IMR-90 (cell line): ENCODE results near the gene PDE6B. TPM values are rescaled to one million over a fixed set of nuclear protein-coding genes. Genes with fewer than 3 reads are reported as not detected.

Experiments used
- ATAC-seq: fragments of 200-7000 bp; cut with Tn5 transposase; 2 replicates; pipeline ENCODE4 v1.9.1; 2020; ENCODE audit warnings: low read depth, mild to moderate bottlenecking, moderate library complexity
- BruUV-seq: library from RNA; stranded (reverse); fragments of 400-500 nt; replicated peaks from 2 replicates; lab custom pipeline; 2021; lab: Mats Ljungman, UMichigan
- CTCF ChIA-PET: fragments of 300-600 bp; formaldehyde crosslinking; extraction: SDS; loops from one replicate; lab custom pipeline; 2021; ENCODE audit warnings: antibody characterized with exemption; lab: Yijun Ruan, JAX
- POLR2A ChIA-PET: fragments of 300-600 bp; sonication (Branson Sonifier 250); formaldehyde crosslinking; loops from one replicate; lab custom pipeline; 2022; ENCODE audit warnings: antibody characterized with exemption; ENCODE audit not compliant: unreplicated experiment; lab: Charles Lee
- DNase-seq: peaks from one replicate; pipeline ENCODE4 v3.0.0; 2013
- H2AFZ ChIP-seq: replicated peaks from 2 replicates; pipeline ENCODE3; 2013; ENCODE audit warnings: low read length, mild to moderate bottlenecking; ENCODE audit not compliant: poor library complexity
- H2AK5ac ChIP-seq: 2 replicates; pipeline ENCODE4 v1.6.1; 2013; ENCODE audit warnings: low read depth, low read length, inconsistent platforms
- H2AK9ac ChIP-seq: replicated peaks from 2 replicates; pipeline ENCODE3; 2013; ENCODE audit warnings: mild to moderate bottlenecking, low read depth, low read length, moderate library complexity; ENCODE audit not compliant: poor library complexity
- H2BK120ac ChIP-seq: 2 replicates; pipeline ENCODE4 v1.6.1; 2013; ENCODE audit warnings: low read depth, low read length, inconsistent platforms
- H2BK15ac ChIP-seq: 3 replicates; pipeline ENCODE4 v1.6.1; 2013; ENCODE audit warnings: low read depth, low read length, inconsistent platforms
- H2BK20ac ChIP-seq: 2 replicates; pipeline ENCODE4 v1.6.1; 2013; ENCODE audit warnings: low read depth, mild to moderate bottlenecking, inconsistent platforms, low read length, moderate library complexity
- H2BK5ac ChIP-seq: 2 replicates; pipeline ENCODE4 v1.6.1; 2013; ENCODE audit warnings: mild to moderate bottlenecking, low read depth, low read length, inconsistent platforms; ENCODE audit not compliant: poor library complexity, severe bottlenecking
- H3K14ac ChIP-seq: replicated peaks from 2 replicates; pipeline ENCODE4 v1.6.1; 2013; ENCODE audit warnings: low read depth, low read length, inconsistent platforms
- H3K18ac ChIP-seq: 2 replicates; pipeline ENCODE4 v1.6.1; 2013; ENCODE audit warnings: low read depth, low read length, control low read depth
- H3K23ac ChIP-seq: 2 replicates; pipeline ENCODE4 v1.6.1; 2013; ENCODE audit warnings: low read depth, low read length, inconsistent platforms
- H3K27ac ChIP-seq: 2 replicates; pipeline ENCODE4 v1.5.1; 2013; ENCODE audit warnings: mild to moderate bottlenecking, control low read depth, low read length; ENCODE audit not compliant: insufficient read depth
- H3K27me3 ChIP-seq: 2 replicates; pipeline ENCODE4 v1.6.1; 2013; ENCODE audit warnings: low read length; ENCODE audit not compliant: control insufficient read depth, insufficient read depth
- H3K36me3 ChIP-seq: 2 replicates; pipeline ENCODE4 v1.6.1; 2013; ENCODE audit warnings: low read length, mixed read lengths; ENCODE audit not compliant: control insufficient read depth, insufficient read depth
- H3K4ac ChIP-seq: 2 replicates; pipeline ENCODE4 v1.6.1; 2013; ENCODE audit warnings: low read depth, low read length, inconsistent platforms
- H3K4me1 ChIP-seq: 2 replicates; pipeline ENCODE4 v1.6.1; 2013; ENCODE audit warnings: low read length, mixed read lengths; ENCODE audit not compliant: control insufficient read depth, insufficient read depth
- H3K4me2 ChIP-seq: 2 replicates; pipeline ENCODE4 v1.6.1; 2013; ENCODE audit warnings: low read depth, mild to moderate bottlenecking, control low read depth, low read length, moderate library complexity
- H3K4me3 ChIP-seq: 2 replicates; pipeline ENCODE4 v1.5.1; 2013; ENCODE audit warnings: low read depth, mild to moderate bottlenecking, control low read depth, low read length, moderate library complexity; ENCODE audit not compliant: insufficient read depth
- H3K56ac ChIP-seq: 2 replicates; pipeline ENCODE4 v1.6.1; 2013; ENCODE audit warnings: low read length, inconsistent platforms; ENCODE audit not compliant: insufficient read depth; ENCODE audit errors: extremely low read depth
- H3K79me1 ChIP-seq, 2 experiments: 2 replicates each; pipeline ENCODE4 v1.6.1; 2013; ENCODE audit warnings: low read length in 2 of 2, inconsistent platforms in 1 of 2, low read depth in 1 of 2
- H3K9ac ChIP-seq: 2 replicates; pipeline ENCODE4 v1.6.1; 2013; ENCODE audit warnings: low read depth, low read length, control low read depth
- H3K9me1 ChIP-seq: 2 replicates; pipeline ENCODE4 v1.6.1; 2013; ENCODE audit warnings: low read length, inconsistent platforms; ENCODE audit not compliant: insufficient read depth
- H3K9me3 ChIP-seq: 2 replicates; pipeline ENCODE4 v1.6.1; 2013; ENCODE audit warnings: low read length; ENCODE audit not compliant: control insufficient read depth, insufficient read depth
- H4K20me1 ChIP-seq: 2 replicates; pipeline ENCODE4 v1.6.1; 2013; ENCODE audit warnings: low read length, inconsistent platforms; ENCODE audit not compliant: insufficient read depth
- H4K5ac ChIP-seq: 2 replicates; pipeline ENCODE4 v1.6.1; 2013; ENCODE audit warnings: mild to moderate bottlenecking, low read depth, low read length, control low read depth
- H4K8ac ChIP-seq, 2 experiments: 2 replicates each; pipeline ENCODE4 v1.6.1; 2013; ENCODE audit warnings: low read depth in 2 of 2, low read length in 2 of 2, control low read depth in 1 of 2, inconsistent platforms in 1 of 2
- H4K91ac ChIP-seq: 2 replicates; pipeline ENCODE4 v1.6.1; 2013; ENCODE audit warnings: low read depth, low read length, inconsistent platforms; ENCODE audit not compliant: insufficient read depth
- BHLHE40 ChIP-seq: fragments of 150-350 bp; IDR thresholded peaks from 2 replicates; pipeline ENCODE4 v1.6.1; 2016; ENCODE audit warnings: mild to moderate bottlenecking, low read depth, low read length
- CEBPB ChIP-seq: IDR thresholded peaks from 2 replicates; pipeline ENCODE4 v1.6.1; 2012; ENCODE audit warnings: low read depth, low read length, improper control_type of control experiment
- CHD1 ChIP-seq: IDR thresholded peaks from 2 replicates; pipeline ENCODE4 v1.6.1; 2012; ENCODE audit warnings: low read depth, low read length, improper control_type of control experiment
- ELK1 ChIP-seq: fragments of 150-350 bp; IDR thresholded peaks from 2 replicates; pipeline ENCODE4 v1.6.1; 2016; ENCODE audit warnings: low read depth, mild to moderate bottlenecking, low read length, moderate library complexity, borderline replicate concordance
- FOS ChIP-seq: fragments of 150-350 bp; IDR thresholded peaks from 2 replicates; pipeline ENCODE4 v1.6.1; 2016; ENCODE audit warnings: low read depth, low read length
- MAFK ChIP-seq: IDR thresholded peaks from 2 replicates; pipeline ENCODE4 v1.6.1; 2012; ENCODE audit warnings: low read depth, low read length, improper control_type of control experiment
- MAZ ChIP-seq: IDR thresholded peaks from 2 replicates; pipeline ENCODE4 v1.6.1; 2012; ENCODE audit warnings: low read depth, mild to moderate bottlenecking, low read length, improper control_type of control experiment, moderate library complexity, borderline replicate concordance
- MXI1 ChIP-seq: IDR thresholded peaks from 2 replicates; pipeline ENCODE4 v1.6.1; 2012; ENCODE audit warnings: low read depth, mild to moderate bottlenecking, low read length, moderate library complexity, borderline replicate concordance
- NFE2L2 ChIP-seq: fragments of 150-350 bp; IDR thresholded peaks from 2 replicates; pipeline ENCODE4 v1.6.1; 2016; ENCODE audit warnings: low read depth, mild to moderate bottlenecking, low read length
- POLR2A ChIP-seq: IDR thresholded peaks from 2 replicates; pipeline ENCODE4 v1.6.1; 2012; ENCODE audit warnings: mild to moderate bottlenecking, low read depth, low read length
- RAD21 ChIP-seq: IDR thresholded peaks from 2 replicates; pipeline ENCODE4 v1.6.1; 2012; ENCODE audit warnings: low read length, improper control_type of control experiment
- RCOR1 ChIP-seq: IDR thresholded peaks from 2 replicates; pipeline ENCODE4 v1.6.1; 2012; ENCODE audit warnings: mild to moderate bottlenecking, low read length, improper control_type of control experiment; ENCODE audit not compliant: insufficient replicate concordance
- RFX5 ChIP-seq: IDR thresholded peaks from 2 replicates; pipeline ENCODE4 v1.8.0; 2012; ENCODE audit warnings: low read depth, mild to moderate bottlenecking, low read length, moderate library complexity
- SMC3 ChIP-seq: fragments of 150-350 bp; IDR thresholded peaks from 2 replicates; pipeline ENCODE4 v1.6.1; 2016; ENCODE audit warnings: low read depth, mild to moderate bottlenecking, antibody characterized with exemption, low read length, moderate library complexity
- WGBS, 2 experiments: methylation state at CpG; one replicate each; pipeline versions ENCODE4 v1.1.5 to v1.1.7; 2013; ENCODE audit warnings: missing lambda C conversion rate in 2 of 2; ENCODE audit not compliant: insufficient read length in 1 of 2; ENCODE audit errors: extremely low coverage in 2 of 2; 5-methylcytosine and 5-hydroxymethylcytosine counted together
- dilution Hi-C: fragments of 300-500 bp; cut with HindIII; formaldehyde crosslinking; loops from one replicate; pipeline ENCODE4 v1.14.3; 2018; ENCODE audit warnings: low sequenced_read_pairs; ENCODE audit not compliant: unreplicated experiment
- in situ Hi-C: fragments of 300-500 bp; cut with MboI; formaldehyde crosslinking; loops from 3 replicates; pipeline ENCODE4 v1.14.3; 2019; ENCODE audit warnings: low sequenced_read_pairs, inconsistent platforms, mixed read lengths
- intact Hi-C: fragments of 100-400 bp; cut with micrococcal nuclease; formaldehyde crosslinking; loops from 2 replicates; pipeline ENCODE4 v1.10.0; 2022
- polyA plus RNA-seq, 3 experiments: library from polyadenylated mRNA; depleted of rRNA; stranded (reverse); fragments of >200 nt; gene quantifications; 2 replicates each; pipeline ENCODE4 v1.2.3, GENCODE V29; 2012; ENCODE audit warnings: low replicate concordance in 1 of 3
- total RNA-seq: library from RNA; depleted of rRNA; stranded (reverse); fragments of >200 nt; gene quantifications from 2 replicates; pipeline ENCODE4 v1.2.3, GENCODE V29; 2012
- TF ChIP-seq, protein P1 (sequence below): conservative IDR thresholded peaks from 2 replicates; pipeline ENCODE4 v1.5.1; 2012; ENCODE audit warnings: mild to moderate bottlenecking, low read depth, low read length, improper control_type of control experiment

PDE6B gene
- total and polyA plus RNA-seq, 2 of the 4 experiments (the other 2 are of a cell fraction) = under 0.01 TPM; not detected in 1

DNA sequence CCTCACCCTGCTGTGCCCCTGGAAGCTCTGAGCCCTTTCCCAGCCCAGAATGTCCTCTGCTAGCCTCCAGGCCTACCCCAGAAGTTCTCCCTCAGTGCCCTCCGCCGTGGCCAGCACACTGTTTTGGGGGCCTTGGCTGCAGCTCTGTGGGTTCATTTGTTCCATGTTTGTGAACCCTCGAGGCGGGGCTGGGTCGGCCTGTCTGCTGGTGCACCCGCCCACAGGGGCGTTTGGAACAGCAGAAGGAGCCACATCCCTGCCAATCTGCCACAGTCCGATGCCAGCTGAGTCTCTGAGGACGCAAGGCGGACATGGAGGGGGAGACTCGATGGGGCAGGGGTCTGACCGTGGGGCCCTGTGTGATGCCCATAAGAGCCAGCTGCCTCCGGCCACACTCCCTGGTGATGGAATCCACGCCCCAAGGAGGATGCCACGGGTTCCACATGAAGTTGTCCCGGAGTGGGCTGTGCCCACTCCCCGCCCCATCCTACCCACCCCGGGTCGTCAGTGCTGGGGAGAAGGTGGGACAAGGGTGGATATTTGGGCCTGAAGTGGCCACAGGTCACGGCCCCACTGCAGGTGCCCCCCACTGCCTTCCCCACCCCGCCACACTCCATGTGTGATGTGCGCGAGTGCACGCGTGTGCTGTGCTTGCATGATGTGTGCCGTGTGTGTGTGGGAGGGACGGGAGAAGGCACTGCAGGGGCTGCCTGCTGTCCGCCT lies 41.6 kb downstream of the PDE6B start:
- Histone ChIP-seq H3K23ac (no peak overlapping the region), H3K27me3 (peaks cover 4% of the 10 kb centered on the region; the same call in 1 of the 2 replicates), H3K79me1 (peaks cover 0 to 1% of the 10 kb centered on the region in 2 experiments; a peak in 2 of 4 replicates), H4K20me1 (no peaks in the 10 kb centered on the region), H2BK120ac (no peak overlapping the region), H3K18ac (no peak overlapping the region), H3K56ac (no peak overlapping the region), H3K4ac (no peak overlapping the region), H3K9me1 (0 out of 2 replicates have a peak, but pooled peaks cover 3% of the 10 kb centered on the region), H2BK20ac (no peak overlapping the region), H2AK5ac (no peak overlapping the region), H3K4me3 (no peak overlapping the region), H4K8ac (no peak overlapping the region), H3K14ac (no peak overlapping the region), H2BK5ac (no peak overlapping the region), H4K91ac (no peak overlapping the region), H3K9ac (no peak overlapping the region), H4K5ac (no peak overlapping the region), H3K27ac (no peak overlapping the region), H2BK15ac (no peak overlapping the region), H3K4me1 (no peaks in the 10 kb centered on the region), H3K9me3 (no peaks in the 10 kb centered on the region; the same call in 1 of the 2 replicates), H2AK9ac (no peak overlapping the region), H3K36me3 (peaks cover 9% of the 10 kb centered on the region), H2AFZ (no peak overlapping the region), H3K4me2 (no peak overlapping the region)
- dilution Hi-C loops (no loop called here), in situ Hi-C loops (no loop called here), intact Hi-C loops (no loop called here)
- 89% methylated on average over 8 of the region's 28 CpGs; no CpG with 5 or more reads in 1 of the 2 experiments for WGBS, 2 experiments
- ChIA-PET CTCF (no interaction called here), POLR2A (no interaction called here)
- no peak for ATAC-seq
- DNase-seq = no peak
- no TSS peak for BruUV-seq
- no peak for TF ChIP-seq ELK1
- no peak for TF ChIP-seq RCOR1
- TF ChIP-seq CHD1 = no peak
- TF ChIP-seq, protein P1, sequence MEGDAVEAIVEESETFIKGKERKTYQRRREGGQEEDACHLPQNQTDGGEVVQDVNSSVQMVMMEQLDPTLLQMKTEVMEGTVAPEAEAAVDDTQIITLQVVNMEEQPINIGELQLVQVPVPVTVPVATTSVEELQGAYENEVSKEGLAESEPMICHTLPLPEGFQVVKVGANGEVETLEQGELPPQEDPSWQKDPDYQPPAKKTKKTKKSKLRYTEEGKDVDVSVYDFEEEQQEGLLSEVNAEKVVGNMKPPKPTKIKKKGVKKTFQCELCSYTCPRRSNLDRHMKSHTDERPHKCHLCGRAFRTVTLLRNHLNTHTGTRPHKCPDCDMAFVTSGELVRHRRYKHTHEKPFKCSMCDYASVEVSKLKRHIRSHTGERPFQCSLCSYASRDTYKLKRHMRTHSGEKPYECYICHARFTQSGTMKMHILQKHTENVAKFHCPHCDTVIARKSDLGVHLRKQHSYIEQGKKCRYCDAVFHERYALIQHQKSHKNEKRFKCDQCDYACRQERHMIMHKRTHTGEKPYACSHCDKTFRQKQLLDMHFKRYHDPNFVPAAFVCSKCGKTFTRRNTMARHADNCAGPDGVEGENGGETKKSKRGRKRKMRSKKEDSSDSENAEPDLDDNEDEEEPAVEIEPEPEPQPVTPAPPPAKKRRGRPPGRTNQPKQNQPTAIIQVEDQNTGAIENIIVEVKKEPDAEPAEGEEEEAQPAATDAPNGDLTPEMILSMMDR = no peak
- no peak for TF ChIP-seq MAZ
- TF ChIP-seq SMC3 = no peak
- no peak for TF ChIP-seq BHLHE40
- TF ChIP-seq RAD21 = no peak
- TF ChIP-seq FOS = no peak
- TF ChIP-seq RFX5 = no peak
- no peak for TF ChIP-seq MAFK
- TF ChIP-seq POLR2A = no peak
- no peak for TF ChIP-seq CEBPB
- TF ChIP-seq MXI1 = no peak
- TF ChIP-seq NFE2L2 = no peak
